Activated T-cell treated with anti-CD3 and anti-CD28 coated beads for 48 hours (primary cell): ENCODE measurements around the gene NARF.
"Not testable (repeated sequence)": the region's sequence is repeated elsewhere in the genome, so short reads cannot be mapped to it uniquely, and the experiment has no call there.

Experiments
- DNase-seq: peaks from one replicate; pipeline ENCODE4 v3.0.0-alpha.2; 2020; ENCODE audit warnings: low read depth

NARF gene

DNA sequence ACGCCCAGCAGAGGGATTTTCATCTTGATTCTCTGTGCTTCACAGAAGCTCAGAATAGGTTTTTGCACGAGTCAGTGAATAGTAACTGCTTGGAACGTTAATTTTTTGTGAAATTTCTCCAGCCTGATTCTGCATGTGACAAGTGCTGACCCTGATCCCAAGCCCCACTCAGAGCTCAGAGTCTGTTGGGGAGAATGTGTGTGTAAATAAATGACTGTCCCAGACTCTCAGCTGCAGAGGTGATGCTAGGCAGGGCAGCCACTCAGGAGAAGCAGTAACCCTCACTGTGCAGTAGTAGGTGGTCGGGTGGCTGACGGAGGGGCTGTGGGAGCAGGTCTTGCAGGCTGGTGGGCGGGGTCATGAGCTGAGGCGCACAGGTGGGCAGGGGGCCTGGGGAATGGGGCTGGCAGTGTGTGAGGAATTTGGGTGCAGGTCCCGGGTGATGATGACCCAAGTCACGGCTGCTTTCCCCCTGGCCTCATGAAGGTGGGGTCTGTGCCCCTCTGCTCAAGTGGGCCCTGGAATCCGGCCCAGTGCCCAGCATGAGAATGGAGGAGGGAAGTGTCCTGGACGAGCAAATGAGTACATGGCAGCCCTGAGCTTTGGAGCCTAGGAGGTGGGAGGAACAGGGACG, 44.7 kb downstream of the NARF start:
- DNase-seq: no peak

DNA sequence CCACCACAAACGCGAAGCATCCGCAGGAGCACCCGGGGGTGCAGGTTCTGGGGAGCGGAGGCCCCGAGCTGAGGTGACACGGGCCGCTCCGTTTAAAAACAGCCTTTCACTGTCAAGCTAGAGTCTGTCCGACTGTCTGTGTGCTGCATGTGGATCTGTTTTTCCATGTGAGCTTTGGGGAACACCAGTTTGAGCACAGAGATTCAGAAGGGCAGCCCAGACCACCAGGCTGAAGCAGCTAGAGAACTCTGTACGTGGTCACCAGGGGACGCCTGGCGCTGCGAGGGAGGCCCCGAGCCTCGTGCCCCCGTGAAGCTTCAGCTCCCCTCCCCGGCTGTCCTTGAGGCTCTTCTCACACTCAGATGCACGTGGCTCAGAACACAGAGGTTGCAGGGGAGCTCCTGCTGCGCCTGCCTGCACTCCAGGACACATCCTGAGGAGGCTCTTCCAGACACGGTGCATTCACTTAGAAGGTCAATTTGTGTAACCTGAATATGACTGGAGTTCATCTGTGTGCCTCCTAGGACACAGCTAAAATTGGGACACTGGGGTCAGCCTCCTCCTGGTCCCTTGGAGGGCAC, 45.3 kb downstream of the NARF start:
- DNase-seq: no peak

DNA sequence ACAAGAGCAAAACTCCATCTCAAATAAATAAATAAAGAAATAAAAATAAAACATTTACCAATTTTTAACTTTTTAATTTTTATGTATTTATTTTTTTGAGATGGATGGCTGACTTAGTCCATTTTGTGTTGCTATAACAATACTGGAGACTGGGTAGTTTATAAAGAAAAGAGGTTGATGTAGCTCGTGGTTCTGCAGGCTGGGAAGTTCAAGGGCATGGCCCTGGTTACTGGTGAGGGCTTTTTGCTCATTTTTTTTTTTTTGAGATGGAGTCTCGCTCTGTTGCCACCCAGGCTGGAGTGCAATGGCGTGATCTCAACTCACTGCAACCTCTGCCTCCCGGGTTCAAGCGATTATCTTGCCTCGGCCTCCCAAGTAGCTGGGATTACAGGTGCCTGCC, 46.8 kb downstream of the NARF start:
- no peak for DNase-seq

DNA sequence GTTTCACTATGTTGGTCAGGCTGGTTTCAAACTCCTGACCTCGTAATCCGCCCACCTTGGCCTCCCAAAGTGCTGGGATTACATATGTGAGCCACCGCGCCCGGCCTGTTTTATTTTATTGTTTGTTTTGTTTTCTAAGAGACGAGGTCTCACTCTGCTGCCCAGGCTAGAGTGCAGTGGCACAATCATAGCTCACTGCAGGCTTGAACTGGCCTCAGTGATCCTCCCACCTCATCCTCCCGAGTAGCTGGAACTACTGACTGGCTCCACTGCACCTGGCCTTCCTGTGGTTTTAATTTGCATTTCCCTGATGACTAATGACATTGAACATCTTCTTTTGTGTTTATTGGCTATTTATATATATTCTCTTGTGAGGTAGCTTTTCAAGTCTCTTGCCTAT, 47.9 kb downstream of the NARF start:
- peak; percentile 40 for DNase-seq

DNA sequence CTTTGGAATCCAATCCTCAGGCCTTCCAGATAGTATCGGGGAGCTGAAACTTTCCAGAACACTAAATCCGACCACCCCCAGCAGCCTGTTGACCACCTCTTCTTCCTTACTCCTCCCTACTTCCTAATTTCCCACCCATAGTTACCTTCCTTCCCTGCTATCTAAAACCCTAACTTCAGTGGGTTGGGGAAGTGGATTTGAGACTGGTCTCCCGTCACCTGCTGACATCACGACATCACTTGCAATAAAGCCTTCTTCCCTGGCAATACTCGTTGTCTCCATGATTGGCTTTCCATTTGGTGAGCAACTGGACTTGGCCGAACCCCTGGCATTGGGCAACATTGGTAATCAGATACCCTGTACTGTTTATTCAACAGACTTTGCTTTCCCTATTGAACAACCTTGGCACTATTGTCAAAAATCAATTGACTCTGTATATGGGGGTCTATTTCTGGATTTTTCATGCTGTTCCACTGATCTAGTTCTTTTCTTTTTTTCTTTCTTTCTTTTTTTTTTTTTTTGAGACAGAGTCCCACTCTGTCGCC, 49.2 kb downstream of the NARF start:
- DNase-seq: no peak

DNA sequence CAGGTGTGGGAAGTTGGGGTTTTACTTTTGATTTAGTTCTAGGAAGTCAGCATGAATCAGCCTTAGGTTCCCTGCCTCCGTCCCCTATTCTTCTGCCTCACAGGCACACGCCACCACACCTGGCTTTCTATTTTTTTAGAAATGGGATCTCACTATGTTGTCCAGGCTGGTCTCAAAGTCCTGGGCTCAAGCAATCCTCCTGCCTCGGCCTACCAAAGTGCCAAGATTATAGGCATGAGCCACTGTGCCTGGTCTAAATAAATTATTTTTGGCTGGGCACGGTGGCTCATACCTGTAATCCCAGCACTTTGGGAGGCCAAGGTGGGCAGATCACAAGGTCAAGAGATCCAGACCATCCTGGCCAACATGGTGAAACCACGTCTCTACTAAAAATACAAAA, 53.1 kb downstream of the NARF start:
- not testable (repeated sequence) for DNase-seq

DNA sequence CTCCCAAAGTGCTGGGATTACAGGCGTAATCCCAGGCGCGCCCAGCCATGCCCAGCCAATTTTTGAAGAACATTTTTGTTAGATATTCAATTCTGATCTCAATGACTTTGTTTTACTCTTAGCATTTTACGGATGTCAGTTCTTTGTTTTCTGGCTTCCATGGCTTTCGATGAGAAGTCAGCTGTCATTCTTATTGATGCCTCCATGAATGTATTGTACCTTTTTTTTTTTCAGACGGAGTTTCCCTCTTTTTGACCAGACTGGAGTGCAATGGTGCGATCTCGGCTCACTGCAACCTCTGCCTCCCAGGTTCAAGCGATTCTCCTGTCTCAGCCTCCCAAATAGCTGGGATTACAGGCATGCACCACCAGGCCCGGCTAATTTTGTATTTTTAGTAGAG, 55.3 kb downstream of the NARF start:
- DNase-seq: not testable (repeated sequence)

DNA sequence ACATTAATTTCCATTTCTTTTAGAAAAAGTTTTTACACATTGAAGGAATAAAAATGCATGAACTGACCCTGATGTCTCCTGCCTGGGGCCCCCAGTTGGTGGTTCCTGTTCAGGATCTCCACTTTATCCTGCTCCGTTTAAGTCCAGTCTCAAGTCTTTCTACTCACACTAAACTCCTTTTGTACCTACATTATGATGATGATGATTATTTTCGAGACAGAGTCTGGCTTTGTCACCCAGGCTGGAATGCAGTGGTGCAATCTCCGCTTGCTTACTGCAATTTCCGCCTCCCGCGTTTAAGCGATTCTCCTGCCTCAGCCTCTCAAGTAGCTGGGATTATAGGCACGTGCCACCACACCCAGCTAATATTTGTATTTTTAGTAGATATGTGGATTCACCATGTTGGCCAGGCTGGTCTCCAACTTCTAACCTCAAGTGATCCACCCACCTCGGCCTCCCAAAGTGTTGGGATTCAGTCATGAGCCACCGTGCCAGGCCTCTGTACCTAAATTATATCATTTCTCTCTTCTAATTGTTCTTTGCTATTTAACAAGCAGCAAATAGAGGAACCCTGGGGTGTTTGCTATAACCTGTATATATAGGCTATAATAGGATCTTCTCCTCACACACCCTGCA, 58.8 kb downstream of the NARF start:
- no peak for DNase-seq

DNA sequence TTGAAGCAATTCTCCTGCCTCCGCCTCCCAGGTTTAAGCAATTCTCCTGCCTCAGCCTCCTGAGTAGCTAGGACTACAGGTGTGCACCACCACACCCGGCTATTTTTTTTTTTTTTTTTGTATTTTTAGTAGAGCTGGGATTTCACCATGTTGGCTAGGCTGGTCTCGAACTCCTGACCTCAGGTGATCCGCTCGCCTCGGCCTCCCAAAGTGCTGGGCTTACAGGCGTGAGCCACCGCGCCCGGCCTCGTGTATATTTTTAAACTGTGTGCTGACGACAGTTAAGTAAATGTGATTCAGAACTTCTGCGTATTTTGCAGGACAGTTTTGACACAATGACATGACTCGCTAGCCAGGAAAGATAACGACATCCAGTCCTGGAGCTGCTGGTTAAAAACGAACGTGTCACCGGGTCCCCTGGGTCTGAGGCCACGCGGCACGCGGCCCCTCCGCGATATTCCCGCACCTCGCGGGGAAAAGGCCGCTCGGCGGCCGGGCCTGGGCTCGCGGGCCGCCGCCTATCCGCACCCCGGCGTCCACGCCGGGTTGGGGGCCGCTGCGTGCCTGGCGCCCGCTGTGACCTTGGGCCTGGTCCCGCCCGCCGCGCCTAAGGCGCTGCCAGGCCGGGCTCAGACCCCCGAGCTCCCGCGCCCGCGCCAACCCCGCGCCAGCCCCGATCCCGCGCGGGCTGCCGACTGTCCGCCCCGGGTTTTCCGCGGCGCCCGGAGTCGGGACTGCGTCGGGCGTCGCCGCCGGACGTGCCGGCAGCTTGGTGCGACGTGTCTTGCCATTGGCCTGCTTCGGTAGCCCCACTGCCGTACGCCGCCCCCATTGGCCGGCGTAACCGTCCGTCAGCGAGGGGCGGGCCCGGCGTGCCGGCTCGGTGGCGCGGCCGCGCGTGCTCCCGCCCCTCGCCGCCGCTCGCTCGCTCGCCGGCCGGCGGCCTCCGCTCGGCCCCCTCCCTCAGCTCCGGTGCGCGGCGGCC, 60.6 kb downstream of the NARF start, which contains the start of gene FOXK2:
Gene FOXK2, plus strand, starts transcription at position 907 of the 985 bp plus-strand sequence. CDS start 157 bp downstream, outside the sequence.
- DNase-seq: peak; percentile 96

DNA sequence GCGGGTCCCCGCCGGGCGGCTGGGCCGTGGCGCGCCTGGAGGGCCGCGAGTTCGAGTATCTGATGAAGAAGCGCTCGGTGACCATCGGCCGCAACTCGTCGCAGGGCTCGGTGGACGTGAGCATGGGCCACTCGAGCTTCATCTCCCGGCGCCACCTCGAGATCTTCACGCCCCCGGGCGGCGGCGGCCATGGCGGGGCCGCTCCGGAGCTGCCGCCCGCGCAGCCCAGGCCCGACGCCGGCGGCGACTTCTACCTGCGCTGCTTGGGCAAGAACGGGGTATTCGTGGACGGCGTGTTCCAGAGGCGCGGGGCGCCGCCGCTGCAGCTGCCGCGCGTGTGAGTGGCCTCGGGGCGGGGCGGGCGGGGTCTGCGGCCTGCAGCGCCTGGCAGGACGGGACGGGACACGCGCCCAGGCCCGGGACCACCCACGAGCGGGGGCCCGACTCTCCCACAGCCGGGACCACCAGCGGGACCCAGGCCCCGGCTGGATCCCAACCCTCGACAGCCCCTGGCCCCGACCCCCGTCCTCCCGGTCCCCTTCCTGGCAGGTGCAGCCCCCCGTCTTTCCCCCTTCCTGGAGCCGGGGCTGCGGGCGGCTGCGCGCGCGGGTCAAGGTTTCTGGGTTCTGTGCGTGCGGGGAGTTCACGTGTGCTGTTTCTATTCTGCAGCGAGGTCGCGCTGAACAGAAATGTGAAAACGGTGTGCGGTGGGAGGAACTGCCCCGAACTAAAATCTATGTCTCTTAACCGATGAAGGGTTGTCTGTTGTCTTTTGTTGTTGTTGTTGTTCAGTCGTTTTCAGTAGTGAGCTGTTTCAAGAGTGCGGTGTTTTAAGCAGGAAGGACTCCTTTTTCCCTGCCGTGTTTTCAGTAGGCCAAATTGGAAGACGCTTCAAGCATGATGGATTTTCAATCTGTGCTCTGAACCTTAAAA, 61.7 kb downstream of the NARF start:
- DNase-seq: peak; percentile 35

DNA sequence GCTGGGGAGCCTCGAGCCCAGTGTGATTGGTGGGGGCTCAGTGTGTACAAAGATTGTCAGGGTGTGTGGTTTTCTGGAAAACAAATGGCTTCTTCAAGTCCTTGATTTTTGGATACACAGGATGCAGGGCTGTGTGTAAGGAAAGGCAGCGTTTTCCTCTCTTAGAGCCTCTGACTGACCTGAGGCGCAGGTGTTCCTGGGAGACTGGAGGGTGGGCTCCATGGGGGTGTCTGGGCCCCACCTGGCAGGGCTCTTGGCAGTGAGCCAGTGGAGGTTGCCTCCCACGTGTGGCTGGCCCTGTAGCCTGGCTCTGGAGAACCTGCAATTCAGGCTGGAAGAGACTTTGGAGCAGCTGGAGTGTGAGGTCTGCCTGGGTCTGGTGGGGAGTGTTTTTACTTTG, 66.0 kb downstream of the NARF start:
- no peak for DNase-seq

DNA sequence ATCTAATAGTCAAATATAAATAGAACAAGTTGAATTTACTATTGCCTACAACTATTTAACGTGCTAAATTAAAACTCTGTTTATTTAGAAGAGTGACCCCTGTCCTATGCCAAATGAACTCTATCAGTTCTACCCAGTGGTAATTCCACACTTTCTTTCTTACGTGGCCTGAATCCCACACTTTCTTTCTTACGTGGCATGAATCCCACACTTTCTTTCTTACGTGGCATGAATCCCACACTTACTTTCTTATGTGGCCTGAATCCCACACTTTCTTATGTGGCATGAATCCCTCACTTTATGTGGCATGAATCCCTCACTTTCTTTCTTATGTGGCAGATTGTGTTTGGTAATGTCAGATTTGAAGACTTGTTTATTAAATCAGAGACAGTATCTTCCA, 67.2 kb downstream of the NARF start:
- no peak for DNase-seq

DNA sequence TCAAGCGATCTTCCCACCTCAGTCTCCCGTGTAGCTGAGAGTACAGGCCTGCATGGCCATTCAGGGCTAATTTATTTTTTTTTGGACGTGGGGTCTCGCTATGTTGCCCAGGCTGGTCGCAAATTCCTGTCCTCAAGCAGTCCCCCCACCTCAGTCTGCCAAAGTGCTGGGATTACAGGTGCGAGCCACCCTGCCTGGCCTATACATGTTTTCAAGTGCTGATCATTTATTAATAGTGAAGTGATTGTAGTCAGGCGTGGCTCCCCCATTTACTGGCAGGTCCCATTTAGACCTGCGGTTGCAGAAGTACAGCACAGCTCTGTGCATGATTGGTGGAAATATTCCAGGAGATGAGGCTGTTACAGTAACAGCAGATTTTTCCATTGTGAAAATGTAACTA, 69.4 kb downstream of the NARF start:
- DNase-seq: no peak

DNA sequence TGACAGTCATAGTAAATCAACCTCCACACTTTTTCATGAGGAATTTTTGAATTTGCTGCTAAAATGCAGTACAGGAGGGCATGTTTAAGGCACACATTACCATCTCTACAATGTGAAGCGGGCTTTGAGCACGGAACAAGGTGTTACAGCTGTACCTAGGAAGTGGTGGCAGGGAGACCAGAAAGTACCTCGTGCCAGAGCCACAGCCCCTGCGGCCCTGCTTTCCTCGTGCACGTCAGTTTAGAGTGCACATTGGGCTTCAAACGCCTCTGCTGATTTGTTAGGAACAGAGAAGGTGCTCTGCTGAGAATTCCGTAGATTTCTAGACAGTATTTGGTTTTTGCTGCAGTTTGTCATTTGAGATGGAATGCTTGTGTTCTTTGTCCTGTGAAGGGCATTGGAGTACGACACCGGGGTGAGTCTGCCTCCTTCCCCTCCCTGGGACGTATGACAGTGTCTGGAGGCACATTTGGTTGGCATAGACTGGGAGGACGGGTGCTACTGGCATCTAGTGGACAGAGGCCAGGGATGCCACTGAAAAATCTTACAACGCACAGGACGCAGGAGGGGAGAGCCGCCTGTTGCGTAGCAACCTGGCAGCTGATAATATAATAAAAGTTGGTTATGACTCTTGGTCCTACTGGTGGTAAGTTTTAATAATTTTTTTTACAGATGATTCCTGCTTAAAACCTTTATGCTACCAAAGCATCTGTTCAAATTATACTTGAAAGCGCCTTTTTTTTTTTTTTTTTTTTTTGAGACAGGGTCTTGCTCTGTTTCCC, 70.1 kb downstream of the NARF start:
- DNase-seq: no peak

DNA sequence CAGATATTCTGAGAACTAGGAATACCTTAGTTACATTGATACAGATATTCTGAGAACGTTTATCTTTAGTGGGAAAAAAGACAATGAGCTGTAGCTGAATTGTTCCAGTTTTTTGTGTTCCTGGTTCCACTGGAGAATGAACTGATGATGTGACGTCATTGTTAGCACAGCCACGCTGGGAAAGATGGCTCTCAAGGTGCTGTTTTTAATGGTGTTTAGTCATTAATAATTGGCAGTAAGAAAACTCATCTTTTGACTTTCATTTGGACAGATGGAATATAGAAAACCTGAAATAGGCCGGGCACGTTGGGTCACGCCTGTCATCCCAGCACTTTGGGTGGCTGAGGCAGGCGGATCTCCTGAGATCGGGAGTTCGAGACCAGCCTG, 71.4 kb downstream of the NARF start:
- DNase-seq: no peak

DNA sequence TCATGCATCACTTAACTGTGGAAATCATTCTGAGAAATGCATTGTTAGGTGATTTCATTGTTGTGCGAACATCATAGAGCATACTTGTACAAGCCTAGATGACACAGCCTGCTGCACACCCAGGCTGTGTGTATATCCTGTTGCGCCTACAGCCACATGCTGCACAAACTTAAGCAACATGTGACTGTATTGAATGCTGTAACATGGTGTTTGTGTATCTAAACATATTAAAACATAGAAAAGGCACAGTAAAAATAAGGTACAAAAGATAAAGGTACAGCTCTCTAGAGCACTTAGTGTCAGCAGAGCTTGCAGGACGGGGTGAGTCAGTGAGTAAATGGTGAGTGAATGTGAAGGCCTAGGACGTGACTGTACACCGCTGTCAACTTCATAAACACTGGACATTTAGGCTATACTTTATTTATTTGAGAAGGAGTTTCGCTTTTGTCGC, 72.9 kb downstream of the NARF start:
- DNase-seq: no peak

DNA sequence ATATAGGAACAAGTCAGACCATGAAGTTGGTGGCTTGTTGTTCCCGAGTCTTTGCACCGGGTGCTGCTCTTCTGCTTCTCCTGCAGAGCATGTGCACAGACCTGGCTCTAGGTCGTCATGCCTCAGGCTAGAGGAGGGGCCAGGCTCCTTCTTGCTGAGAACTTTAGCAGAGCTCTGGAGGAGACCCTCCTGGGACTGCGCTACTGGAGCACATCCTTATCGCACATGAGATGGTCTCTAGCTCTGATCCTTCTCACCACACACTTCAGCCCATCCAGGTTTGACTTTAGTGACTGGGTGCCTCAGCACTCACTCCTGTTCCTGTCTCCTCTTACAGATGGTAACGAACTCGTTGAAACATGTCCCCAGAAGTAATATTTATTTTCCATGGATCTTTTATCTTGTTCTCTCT, 75.9 kb downstream of the NARF start:
- DNase-seq: no peak

DNA sequence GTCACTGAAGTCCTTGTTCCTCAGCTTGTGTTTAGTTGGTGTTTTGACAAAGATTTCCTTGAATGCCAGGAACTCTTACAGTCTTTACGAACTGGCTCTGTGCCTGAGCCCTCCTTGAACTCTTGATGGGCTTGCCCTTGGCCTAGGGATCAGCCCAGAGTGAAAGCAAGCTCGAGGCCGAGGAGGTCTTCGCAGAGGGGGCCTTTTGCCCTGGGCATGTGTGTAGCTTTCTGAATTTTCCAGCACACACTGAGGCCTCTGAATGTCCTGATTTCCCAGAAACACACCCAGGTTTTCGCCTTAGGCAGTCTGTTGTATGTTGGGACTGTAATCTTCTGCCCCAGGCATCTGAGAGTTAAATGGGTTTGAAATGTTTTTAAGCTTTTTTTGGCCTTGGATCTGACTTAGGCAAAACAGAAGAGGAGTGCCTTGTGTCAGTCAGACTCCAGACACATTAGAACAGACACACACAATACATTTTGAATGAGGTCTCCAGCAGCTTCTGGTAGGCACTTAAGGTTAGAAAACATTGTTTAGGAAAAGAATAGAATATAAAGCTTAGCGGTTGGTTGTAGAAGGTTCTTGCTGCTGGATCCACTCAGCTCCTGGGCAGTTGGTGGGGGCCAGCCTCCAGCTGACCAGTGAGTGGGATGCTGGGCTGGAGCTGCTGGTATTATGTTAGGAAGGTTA, 78.1 kb downstream of the NARF start:
- no peak for DNase-seq

DNA sequence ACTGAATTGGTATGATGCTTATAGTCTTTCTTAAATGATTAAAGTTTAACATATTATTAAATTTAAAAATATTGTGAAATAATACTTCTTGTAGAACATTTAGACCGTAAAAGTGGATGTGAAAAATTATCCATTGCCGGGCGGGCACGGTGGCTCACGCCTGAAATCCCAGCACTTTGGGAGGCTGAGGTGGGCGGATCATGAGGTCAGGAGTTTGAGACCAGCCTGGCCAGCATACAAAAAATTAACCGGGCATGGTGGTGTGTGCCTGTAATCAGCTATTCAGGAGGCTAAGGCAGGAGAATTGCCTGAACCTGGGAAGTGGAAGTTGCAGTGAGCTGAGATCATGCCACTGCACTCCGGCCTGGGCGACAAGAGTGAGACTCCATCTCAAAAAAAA, 78.7 kb downstream of the NARF start:
- not testable (repeated sequence) for DNase-seq

DNA sequence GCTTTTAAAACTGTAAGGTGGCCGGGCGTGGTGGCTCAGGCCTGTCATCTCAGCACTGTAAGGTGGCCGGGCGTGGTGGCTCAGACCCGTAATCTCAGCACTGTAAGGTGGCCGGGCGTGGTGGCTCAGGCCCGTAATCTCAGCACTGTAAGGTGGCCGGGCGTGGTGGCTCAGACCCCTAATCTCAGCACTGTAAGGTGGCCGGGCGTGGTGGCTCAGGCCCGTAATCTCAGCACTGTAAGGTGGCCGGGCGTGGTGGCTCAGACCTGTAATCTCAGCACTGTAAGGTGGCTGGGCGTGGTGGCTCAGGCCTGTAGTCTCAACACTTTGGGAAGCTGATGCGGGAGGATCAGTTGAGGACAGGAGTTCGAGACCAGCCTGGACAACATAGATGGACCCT, 80.5 kb downstream of the NARF start:
- not testable (repeated sequence) for DNase-seq
